Activated CD4-positive, alpha-beta T cell treated with anti-CD3 and anti-CD28 coated beads, Interleukin-2, amount 50 U/mL, for 48 hours (primary cell): ENCODE results near the gene COL4A5.

Source experiments
- DNase-seq, 2 experiments: peaks; one replicate each; pipeline ENCODE4 v3.0.0-alpha.2; 2020

Gene COL4A5

GRCh38 chrX:108664701-108665100, 225.1 kb downstream of the COL4A5 start:
- no peak for DNase-seq

GRCh38 chrX:108666101-108666500, 226.5 kb downstream of the COL4A5 start:
- no peak for DNase-seq

DNA sequence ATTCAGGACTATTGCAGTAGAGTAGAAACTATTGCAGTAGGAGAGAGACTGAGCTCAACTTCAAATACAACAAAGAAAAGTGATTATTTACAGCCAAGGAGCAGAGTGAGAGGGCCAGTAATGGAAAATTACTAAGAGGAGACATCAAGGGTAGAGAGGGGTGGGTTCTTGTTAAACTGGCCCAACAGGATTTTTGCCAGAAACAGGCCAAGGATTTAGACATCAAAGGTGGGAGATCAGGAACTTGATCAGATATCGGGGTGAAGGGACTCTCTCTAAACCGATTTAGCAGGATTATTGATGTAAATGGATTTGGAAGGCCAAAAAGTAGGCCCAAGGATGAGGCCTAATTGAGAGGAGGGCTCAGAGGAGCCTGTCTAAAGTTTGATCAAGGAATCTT, 231.9 kb downstream of the COL4A5 start:
- no peak for DNase-seq

GRCh38 chrX:108696690-108697089, 257.1 kb downstream of the COL4A5 start:
- DNase-seq: no peak

GRCh38 chrX:108699368-108699767, 259.7 kb downstream of the COL4A5 start:
- DNase-seq: no peak

- no peak for DNase-seq
Observed at GRCh38 chrX:108701633-108702032, 262.0 kb downstream of the COL4A5 start.

DNA sequence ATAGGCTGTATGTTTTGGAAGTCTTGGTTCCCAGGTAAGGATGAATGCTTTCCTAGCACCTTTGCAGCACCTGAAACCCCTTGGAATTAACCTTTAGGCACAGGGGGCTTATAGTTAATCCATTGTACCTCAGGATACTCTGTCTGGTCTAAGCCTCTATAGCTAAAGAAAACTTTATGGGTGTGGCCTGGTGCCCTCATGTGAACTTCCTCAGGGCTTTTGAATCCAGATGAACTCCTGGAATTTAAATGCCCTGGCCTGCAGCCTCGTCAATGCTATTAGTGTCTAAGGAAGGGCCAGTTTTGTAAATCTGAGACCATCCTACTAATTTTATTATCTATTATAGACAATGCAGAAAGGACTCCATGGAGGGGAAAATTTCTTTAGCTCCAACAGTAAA, 262.9 kb downstream of the COL4A5 start:
- no peak for DNase-seq

DNA sequence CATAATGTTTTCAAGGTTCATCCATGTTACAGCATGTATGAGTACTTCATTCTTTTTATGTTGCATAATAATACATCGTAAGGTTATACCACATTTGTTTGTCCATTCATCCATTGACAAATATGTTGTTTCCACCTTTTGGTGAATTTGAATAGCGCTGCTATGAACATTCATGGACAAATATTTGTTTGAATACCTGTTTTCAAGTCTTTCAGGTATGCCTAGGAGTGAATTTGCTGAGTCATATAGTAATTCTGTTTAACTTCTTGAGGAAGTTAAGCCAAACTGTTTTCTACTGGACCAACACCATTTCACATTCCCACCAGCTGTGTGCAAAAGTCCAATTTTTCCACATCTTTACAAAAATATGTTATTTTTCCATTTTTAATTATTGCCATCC, 265.2 kb downstream of the COL4A5 start:
- DNase-seq: no peak

DNA sequence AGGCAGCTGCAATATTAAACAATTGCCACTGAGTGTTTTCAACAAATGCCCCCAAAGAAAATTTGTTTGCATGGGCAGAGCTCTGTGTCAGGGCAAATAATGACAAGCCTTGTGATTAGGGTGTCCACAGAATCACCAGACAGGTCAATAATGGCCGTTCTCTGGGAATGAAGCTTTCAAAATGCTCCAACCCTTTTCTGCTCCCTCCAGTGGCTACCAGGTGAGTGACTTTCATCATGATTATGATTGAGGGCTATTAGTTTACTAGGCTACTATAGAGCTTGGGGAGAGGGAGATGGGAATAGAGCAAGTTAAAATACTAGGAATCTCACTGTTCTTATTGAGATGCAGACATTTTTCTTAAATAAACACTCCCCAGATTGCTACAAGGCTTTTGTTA, 273.2 kb downstream of the COL4A5 start:
- DNase-seq: no peak

GRCh38 chrX:108722561-108722960, 282.9 kb downstream of the COL4A5 start:
- DNase-seq: no peak

- DNase-seq: no peak
Observed at GRCh38 chrX:108726748-108727147, 287.1 kb downstream of the COL4A5 start.

- no peak for DNase-seq
Observed at GRCh38 chrX:108731153-108731552, 291.5 kb downstream of the COL4A5 start.

- no peak for DNase-seq
Observed at GRCh38 chrX:108732630-108733321, 293.1 kb downstream of the COL4A5 start.

- no peak for DNase-seq
Observed at GRCh38 chrX:108734426-108734825, 294.8 kb downstream of the COL4A5 start.

DNA sequence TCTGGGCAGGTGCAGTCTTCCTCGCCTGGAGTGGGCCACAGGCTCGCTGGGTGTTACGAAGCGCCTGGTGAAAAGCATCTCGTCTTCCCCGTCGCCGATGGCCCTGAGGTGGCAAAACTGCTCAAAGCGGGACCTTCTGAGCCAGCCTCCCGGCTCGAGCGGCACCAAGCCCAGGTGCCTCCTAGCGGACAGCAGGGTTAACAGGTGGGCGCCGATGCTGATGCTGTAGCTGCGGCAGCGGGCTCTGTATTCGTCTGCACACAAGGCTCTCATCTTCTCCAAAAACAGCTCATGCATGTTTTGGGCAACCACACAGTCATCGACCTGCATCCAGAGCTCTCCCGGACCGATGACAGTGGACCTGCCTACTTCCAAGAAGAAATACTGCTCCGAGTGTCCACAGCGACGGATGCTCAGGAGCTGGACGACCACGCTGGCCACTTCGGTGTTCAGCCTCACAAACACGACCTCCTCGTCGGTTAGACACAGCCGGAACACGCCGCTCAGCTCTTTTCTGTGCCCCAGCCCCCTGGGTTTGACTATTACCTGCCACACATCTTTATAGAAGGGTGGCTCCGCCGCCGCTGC, 295.5 kb downstream of the COL4A5 start:
- no peak for DNase-seq

DNA sequence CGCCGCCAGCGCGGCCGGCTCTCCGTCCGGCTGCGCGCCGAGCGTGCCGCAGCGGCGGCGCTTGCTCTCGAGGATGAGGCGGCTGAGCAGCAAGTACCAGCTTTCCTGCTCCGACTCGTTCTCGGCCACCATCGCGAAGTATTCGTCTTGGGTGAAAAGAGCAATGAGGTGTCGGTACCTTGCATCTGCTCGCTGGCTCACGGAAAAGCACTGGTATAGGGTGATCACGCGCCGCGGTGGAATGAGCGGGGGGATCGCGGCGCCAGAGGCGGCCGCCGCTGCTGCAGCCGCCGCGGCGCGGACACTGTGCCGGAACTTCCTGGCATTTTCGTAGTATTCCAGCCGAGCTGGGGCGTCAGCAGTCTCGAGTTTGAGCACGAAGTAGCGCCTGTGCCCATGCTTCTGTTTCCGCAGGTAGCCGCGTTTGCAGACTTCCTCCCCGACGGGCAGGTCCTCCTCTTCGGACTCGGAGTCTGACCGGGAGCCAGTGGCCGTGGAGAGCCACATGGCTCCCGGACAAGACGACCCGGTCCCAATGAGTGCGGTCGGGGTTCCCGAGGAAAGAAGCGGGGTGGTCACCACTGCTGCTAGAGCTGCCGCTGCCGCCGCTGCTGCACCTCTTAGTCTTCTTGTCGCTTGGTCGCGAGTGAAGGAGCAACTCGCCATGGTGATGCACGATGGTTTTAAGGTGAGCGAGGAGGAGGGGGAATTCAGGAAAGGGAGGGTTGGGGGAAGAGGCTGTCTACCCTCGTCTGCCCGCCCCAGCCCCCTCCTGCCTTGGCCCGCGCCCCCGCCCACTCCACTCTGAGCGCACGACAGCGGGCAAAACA, 296.3 kb downstream of the COL4A5 start:
- no peak for DNase-seq

DNA sequence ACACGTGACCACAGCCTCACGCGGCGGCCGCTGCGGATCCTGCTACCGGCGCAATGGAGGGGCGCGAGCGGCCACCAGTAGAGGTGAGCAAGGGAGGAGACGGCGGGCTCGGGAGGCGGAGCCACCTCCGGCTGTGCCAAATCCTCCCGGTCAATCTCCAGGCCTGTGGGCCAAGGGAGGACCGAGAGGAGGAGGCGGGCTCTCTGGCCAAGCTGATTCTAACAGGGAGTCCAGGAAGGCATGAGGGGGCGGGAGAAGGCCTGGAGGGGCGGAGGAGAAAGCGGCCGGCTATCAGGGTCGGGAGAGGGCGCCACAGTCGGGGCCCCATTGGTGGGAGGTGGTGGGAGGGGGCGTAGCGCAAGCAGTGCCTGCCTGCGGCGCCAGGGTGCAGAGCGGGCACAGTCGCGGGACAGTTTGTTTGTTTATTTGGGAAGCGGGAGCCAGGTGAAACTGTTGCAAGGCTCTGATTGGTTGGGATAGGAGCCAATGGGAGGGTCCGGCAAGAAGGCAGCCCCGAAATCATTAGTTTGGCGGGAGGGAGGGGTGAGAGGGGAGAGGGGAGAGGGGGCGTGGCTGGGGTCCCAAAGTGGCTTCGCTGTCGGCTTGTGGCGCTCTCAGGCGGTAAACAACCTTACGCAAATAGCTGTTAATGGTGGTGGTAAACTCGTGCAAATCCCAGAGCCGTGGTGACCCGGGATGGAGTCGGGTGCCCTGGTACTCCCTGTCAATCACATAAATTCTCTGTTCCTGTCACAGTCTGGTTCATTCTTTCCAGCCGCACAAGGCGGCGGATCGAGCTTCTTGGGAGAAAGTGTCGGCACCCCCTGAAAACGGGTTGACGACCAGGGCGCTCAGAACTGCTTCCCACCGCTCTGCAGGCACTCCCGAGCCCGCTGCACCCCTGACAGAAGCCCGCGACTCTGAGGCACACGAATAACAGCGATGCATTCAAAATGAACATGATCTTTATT, 297.2 kb downstream of the COL4A5 start, which contains the start of gene IRS4:
IRS4 (minus strand) TSS at position 55 of the 971 bp plus-strand sequence.
- no peak for DNase-seq

GRCh38 chrX:108737754-108738153, 298.1 kb downstream of the COL4A5 start:
- no peak for DNase-seq

GRCh38 chrX:108740299-108740774, 300.7 kb downstream of the COL4A5 start:
- DNase-seq: no peak
